AG09309 (cell line): Measurements from ENCODE around the gene P2RX5.

Experiments used
- DNase-seq: peaks from one replicate; pipeline ENCODE4 v3.0.0-alpha.2; 2010; ENCODE audit warnings: low read depth
- H3K4me3 ChIP-seq: 2 replicates; pipeline ENCODE4 v1.5.1; 2011; ENCODE audit warnings: mild to moderate bottlenecking, low read depth, low read length, moderate library complexity; ENCODE audit not compliant: control insufficient read depth
- CTCF ChIP-seq: IDR thresholded peaks from 2 replicates; pipeline ENCODE4 v1.5.1; 2011; ENCODE audit warnings: mild to moderate bottlenecking, low read depth, low read length, inconsistent platforms; ENCODE audit not compliant: insufficient read depth, control insufficient read depth; ENCODE audit errors: missing control alignments

The P2RX5 gene

GRCh38 chr17:3647251-3647650, 48.7 kb downstream of the P2RX5 start:
- TF ChIP-seq CTCF: no peak
- no peak for DNase-seq
- H3K4me3 ChIP-seq: no peak overlapping the region

- no peak for TF ChIP-seq CTCF
- no peak for DNase-seq
- no peak overlapping the region for H3K4me3 ChIP-seq
Observed at GRCh38 chr17:3645310-3645709, 50.6 kb downstream of the P2RX5 start.

- H3K4me3 ChIP-seq: no peak overlapping the region
- no peak for TF ChIP-seq CTCF
- DNase-seq: no peak
Observed at GRCh38 chr17:3643889-3644349, 52.0 kb downstream of the P2RX5 start.

GRCh38 chr17:3641717-3642486, 54.1 kb downstream of the P2RX5 start:
- no peak for TF ChIP-seq CTCF
- no peak for DNase-seq
- H3K4me3 ChIP-seq: no peak overlapping the region

GRCh38 chr17:3641014-3641413, 54.9 kb downstream of the P2RX5 start:
- no peak overlapping the region for H3K4me3 ChIP-seq
- no peak for TF ChIP-seq CTCF

GRCh38 chr17:3639981-3640596, 55.9 kb downstream of the P2RX5 start:
- no peak for TF ChIP-seq CTCF
- no peak overlapping the region for H3K4me3 ChIP-seq
- DNase-seq: peak; percentile 45

More at GRCh38 chr17:3641014-3641413, 54.9 kb downstream of the P2RX5 start:
- DNase-seq: no peak
